ENCODE results near the gene AGBL1. TPM values are rescaled to one million over a fixed set of nuclear protein-coding genes. Genes with fewer than 3 reads are reported as not detected.

Gene AGBL1
- total and polyA plus RNA-seq, 4 donors = not detected

DNA sequence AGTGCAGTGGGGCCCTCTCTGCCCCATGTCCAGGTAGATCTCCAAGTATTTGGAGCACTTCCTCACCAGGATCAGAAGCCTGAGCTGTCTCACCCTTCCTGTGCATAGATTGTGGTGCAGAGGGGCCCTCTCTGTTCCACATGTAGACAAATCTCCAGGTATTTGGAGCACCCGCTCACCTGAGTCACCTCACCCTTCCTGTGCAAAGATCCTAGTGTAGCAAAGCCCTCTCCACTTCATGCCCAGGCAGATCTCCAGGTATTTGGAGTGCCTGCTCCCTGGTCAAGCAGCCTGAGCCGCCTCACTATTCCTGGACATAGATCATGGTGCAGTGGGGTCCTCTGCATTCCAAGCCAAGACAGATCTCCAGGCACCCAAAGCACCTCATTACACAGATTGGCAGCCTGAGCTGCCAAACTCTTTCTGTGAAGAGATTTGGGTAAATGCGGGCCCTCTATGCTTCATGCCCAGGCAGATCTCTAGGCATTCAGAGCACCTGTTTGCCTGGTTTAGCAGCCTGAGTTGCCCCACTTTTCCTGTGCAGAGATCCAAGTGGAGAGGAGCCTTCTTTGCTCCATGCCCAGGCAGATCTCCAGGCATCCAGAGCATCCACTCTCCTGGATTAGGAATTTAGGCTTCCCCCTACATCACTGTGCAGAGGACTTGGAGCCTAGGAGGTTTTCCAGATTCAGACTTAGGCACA lies 249.8 kb downstream of the AGBL1 start:
- H3K36me3 ChIP-seq (ENCODE audit: control insufficient read depth in 4 of 4, insufficient read depth in 3 of 4, low read depth in 1 of 4, low read length in 3 of 4) = no peaks in the 10 kb centered on the region
- no peaks in the 10 kb centered on the region for H3K4me1 ChIP-seq (ENCODE audit: control insufficient read depth in 4 of 4, insufficient read depth in 4 of 4, low read length in 3 of 4)
- peaks cover 4 to 13% (median 7%) of the 10 kb centered on the region in 4 donors for H3K9me3 ChIP-seq (ENCODE audit: control insufficient read depth in 4 of 4, low read length in 3 of 4)
- peaks cover 0 to 3% (median 0%) of the 10 kb centered on the region in 4 donors for H3K27me3 ChIP-seq (ENCODE audit: control insufficient read depth in 4 of 4, insufficient read depth in 4 of 4, low read length in 3 of 4)
- H3K27ac ChIP-seq (ENCODE audit: low read depth in 1 of 2, low read length in 2 of 2) = no peak overlapping the region
- 83% methylated on average over 3 of the region's 3 CpGs for WGBS
- no peak overlapping the region for H3K4me3 ChIP-seq (ENCODE audit: low read depth in 1 of 3, low read length in 3 of 3)
- TF ChIP-seq FOXA1 (IDR thresholded peaks at IDR 0.05) (no peak), RAD21 (IDR thresholded peaks at IDR 0.05) (no peak), GABPA (IDR thresholded peaks at IDR 0.05 in 1 of 2, conservative IDR thresholded peaks at IDR 0.05 in 1 of 2) (no peak), EGR1 (IDR thresholded peaks at IDR 0.05; ENCODE audit: low read depth in 2 of 2) (no peak), TAF1 (conservative IDR thresholded peaks at IDR 0.05) (no peak), JUND (IDR thresholded peaks at IDR 0.05) (no peak), HNF4A (conservative IDR thresholded peaks at IDR 0.05) (no peak), RXRA (IDR thresholded peaks at IDR 0.05) (no peak), YY1 (IDR thresholded peaks at IDR 0.05) (no peak), NR2F2 (IDR thresholded peaks at IDR 0.05) (no peak), HNF4G (IDR thresholded peaks at IDR 0.05) (no peak), SP1 (IDR thresholded peaks at IDR 0.05) (no peak), FOXA2 (IDR thresholded peaks at IDR 0.05) (no peak)
- TF ChIP-seq, protein P1, sequence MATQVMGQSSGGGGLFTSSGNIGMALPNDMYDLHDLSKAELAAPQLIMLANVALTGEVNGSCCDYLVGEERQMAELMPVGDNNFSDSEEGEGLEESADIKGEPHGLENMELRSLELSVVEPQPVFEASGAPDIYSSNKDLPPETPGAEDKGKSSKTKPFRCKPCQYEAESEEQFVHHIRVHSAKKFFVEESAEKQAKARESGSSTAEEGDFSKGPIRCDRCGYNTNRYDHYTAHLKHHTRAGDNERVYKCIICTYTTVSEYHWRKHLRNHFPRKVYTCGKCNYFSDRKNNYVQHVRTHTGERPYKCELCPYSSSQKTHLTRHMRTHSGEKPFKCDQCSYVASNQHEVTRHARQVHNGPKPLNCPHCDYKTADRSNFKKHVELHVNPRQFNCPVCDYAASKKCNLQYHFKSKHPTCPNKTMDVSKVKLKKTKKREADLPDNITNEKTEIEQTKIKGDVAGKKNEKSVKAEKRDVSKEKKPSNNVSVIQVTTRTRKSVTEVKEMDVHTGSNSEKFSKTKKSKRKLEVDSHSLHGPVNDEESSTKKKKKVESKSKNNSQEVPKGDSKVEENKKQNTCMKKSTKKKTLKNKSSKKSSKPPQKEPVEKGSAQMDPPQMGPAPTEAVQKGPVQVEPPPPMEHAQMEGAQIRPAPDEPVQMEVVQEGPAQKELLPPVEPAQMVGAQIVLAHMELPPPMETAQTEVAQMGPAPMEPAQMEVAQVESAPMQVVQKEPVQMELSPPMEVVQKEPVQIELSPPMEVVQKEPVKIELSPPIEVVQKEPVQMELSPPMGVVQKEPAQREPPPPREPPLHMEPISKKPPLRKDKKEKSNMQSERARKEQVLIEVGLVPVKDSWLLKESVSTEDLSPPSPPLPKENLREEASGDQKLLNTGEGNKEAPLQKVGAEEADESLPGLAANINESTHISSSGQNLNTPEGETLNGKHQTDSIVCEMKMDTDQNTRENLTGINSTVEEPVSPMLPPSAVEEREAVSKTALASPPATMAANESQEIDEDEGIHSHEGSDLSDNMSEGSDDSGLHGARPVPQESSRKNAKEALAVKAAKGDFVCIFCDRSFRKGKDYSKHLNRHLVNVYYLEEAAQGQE (IDR thresholded peaks at IDR 0.05) = no peak
- TF ChIP-seq, protein P2, sequence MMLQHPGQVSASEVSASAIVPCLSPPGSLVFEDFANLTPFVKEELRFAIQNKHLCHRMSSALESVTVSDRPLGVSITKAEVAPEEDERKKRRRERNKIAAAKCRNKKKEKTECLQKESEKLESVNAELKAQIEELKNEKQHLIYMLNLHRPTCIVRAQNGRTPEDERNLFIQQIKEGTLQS (IDR thresholded peaks at IDR 0.05) = no peak
- TF ChIP-seq, protein P3, sequence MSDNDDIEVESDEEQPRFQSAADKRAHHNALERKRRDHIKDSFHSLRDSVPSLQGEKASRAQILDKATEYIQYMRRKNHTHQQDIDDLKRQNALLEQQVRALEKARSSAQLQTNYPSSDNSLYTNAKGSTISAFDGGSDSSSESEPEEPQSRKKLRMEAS (IDR thresholded peaks at IDR 0.05) = no peak
- no peak for DNase-seq (ENCODE audit: low spot score)
- no peak overlapping the region for H3K9ac ChIP-seq (ENCODE audit: low read depth in 1 of 2, low read length in 2 of 2)

DNA sequence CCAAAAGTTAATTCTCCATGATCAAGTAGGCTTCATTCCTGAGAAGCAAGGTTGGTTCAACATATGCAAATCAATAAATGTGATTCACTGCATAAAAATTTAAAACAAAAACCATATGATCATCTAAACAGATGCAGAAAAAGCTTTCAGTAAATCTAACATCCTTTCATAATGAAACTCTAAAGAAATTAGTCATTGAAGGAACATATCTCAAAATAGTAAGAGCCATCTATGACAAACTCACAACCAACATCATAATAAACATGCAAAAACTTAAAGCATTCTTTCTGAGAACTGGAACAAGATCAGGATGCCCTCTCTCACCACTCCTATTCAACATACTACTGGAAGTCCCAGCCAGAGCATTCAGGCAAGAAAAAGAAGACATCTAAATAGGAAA lies 254.1 kb downstream of the AGBL1 start:
- H3K9me3 ChIP-seq (ENCODE audit: control insufficient read depth in 4 of 4, low read length in 3 of 4) = peaks cover 4 to 10% (median 5%) of the 10 kb centered on the region in 4 donors
- H3K4me1 ChIP-seq (ENCODE audit: control insufficient read depth in 4 of 4, insufficient read depth in 4 of 4, low read length in 3 of 4) = no peaks in the 10 kb centered on the region
- no peak overlapping the region for H3K4me3 ChIP-seq (ENCODE audit: low read depth in 1 of 3, low read length in 3 of 3)
- TF ChIP-seq TAF1 (conservative IDR thresholded peaks at IDR 0.05) = no peak
- no peak for TF ChIP-seq SP1 (IDR thresholded peaks at IDR 0.05)
- TF ChIP-seq HNF4A (conservative IDR thresholded peaks at IDR 0.05) = no peak
- TF ChIP-seq NR2F2 (IDR thresholded peaks at IDR 0.05) = no peak
- no peak for TF ChIP-seq GABPA (IDR thresholded peaks at IDR 0.05 in 1 of 2, conservative IDR thresholded peaks at IDR 0.05 in 1 of 2)
- DNase-seq (ENCODE audit: low spot score) = no peak
- H3K27ac ChIP-seq (ENCODE audit: low read depth in 1 of 2, low read length in 2 of 2) = no peak overlapping the region
- no peaks in the 10 kb centered on the region for H3K27me3 ChIP-seq (ENCODE audit: control insufficient read depth in 4 of 4, insufficient read depth in 4 of 4, low read length in 3 of 4)
- no peaks in the 10 kb centered on the region for H3K36me3 ChIP-seq (ENCODE audit: control insufficient read depth in 4 of 4, insufficient read depth in 3 of 4, low read depth in 1 of 4, low read length in 3 of 4)
- no peak overlapping the region for H3K9ac ChIP-seq (ENCODE audit: low read depth in 1 of 2, low read length in 2 of 2)
